ENCODE data around the gene OR2AE1. TPM values are rescaled to one million over a fixed set of nuclear protein-coding genes. Genes with fewer than 3 reads are reported as not detected.

Gene OR2AE1
- total and polyA plus RNA-seq, 7 donors = 0.05 to 0.17 TPM; not detected in 5

DNA sequence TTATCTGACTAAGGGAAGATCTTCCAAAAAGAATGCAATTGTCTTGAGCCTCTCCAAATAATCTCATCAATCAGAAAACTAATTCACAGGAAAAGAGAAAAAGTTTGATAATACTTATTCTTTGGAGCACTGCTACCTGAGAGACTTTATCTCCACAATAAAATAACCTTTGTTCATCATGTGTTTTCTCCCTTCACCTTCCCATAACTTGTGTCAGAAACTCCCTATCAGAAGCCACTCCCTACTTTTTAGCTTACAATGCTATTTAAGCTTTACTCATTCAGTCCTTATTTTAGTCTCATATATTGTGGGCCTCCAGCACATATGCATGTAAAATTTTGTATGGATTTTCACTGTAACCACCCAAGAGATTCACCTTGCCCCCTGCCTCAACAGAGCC lies 48.0 kb downstream of the OR2AE1 start:
- Histone ChIP-seq H3K9me3 (no peaks in the 10 kb centered on the region), H3K4me3 (no peak overlapping the region), H3K36me3 (ENCODE audit: insufficient read depth in 1 of 2, low read depth in 1 of 2) (no peaks in the 10 kb centered on the region), H3K27ac (no peak overlapping the region), H3K4me1 (no peaks in the 10 kb centered on the region), H3K27me3 (ENCODE audit: insufficient read depth in 3 of 3, low read length in 2 of 3) (no peaks in the 10 kb centered on the region)
- DNase-seq (no peak), ATAC-seq (no peak)
- intact Hi-C loops (cut with DNase I) = no loop called here
- TF ChIP-seq, protein P1, sequence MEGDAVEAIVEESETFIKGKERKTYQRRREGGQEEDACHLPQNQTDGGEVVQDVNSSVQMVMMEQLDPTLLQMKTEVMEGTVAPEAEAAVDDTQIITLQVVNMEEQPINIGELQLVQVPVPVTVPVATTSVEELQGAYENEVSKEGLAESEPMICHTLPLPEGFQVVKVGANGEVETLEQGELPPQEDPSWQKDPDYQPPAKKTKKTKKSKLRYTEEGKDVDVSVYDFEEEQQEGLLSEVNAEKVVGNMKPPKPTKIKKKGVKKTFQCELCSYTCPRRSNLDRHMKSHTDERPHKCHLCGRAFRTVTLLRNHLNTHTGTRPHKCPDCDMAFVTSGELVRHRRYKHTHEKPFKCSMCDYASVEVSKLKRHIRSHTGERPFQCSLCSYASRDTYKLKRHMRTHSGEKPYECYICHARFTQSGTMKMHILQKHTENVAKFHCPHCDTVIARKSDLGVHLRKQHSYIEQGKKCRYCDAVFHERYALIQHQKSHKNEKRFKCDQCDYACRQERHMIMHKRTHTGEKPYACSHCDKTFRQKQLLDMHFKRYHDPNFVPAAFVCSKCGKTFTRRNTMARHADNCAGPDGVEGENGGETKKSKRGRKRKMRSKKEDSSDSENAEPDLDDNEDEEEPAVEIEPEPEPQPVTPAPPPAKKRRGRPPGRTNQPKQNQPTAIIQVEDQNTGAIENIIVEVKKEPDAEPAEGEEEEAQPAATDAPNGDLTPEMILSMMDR (IDR thresholded peaks at IDR 0.05) = no peak

DNA sequence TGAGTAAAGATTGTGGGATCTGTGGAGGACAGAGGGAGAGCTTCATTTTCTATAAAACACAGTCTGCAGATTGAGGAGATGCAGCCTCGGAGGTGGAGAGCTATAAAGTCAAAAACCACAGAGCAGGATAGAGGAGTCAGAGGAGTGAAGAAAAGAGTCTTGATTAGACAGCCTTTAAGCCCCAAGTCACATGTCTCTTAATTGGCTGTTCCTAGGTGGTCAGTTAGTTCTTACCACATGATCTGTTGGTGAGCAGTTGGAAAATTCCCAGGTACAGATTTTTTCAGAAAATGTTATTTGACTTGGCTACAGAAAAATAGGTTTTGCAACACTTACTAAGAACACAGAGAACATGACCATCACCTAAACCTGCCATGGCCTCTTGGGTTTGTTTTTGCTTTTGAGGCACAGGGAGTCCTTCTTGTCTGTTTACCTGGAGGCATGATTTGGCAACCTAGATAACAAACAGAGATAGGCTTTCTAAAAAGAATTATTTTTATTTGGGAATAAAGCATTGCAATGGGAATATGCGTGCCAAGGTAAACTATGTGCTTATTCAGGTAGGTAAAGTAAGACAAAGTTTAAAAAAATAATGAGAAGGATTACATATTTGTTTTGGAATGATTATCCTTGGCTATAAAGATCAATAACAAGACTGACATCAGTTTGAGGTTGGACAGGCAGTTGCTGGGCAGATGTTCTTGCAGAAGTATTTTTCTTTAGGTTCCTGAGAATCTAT lies 49.6 kb downstream of the OR2AE1 start:
- Histone ChIP-seq H3K9me3 (no peaks in the 10 kb centered on the region), H3K4me1 (no peaks in the 10 kb centered on the region), H3K36me3 (ENCODE audit: insufficient read depth in 1 of 2, low read depth in 1 of 2) (no peaks in the 10 kb centered on the region), H3K4me3 (no peak overlapping the region), H3K27ac (no peak overlapping the region), H3K27me3 (ENCODE audit: insufficient read depth in 3 of 3, low read length in 2 of 3) (no peaks in the 10 kb centered on the region)
- 84 to 89% (median 87%) methylated on average over 2 of the region's 2 CpGs for WGBS, 3 donors
- ATAC-seq = no peak
- intact Hi-C loops (cut with DNase I) = no loop called here
- no peak for DNase-seq
- TF ChIP-seq, protein P1 (IDR thresholded peaks at IDR 0.05) = no peak

Other genes starting within 250 kb of the OR2AE1 start
- gene CYP3A5, start 197.0 kb downstream of the OR2AE1 start, total RNA-seq = 1 to 10 TPM in 2 of 4 donors, under 1 TPM in 2; 0.12 to 2.4 (median 0.71) TPM
- under 1 TPM; 0.13 to 0.52 (median 0.32) TPM for gene CYP3A5, start 197.0 kb downstream of the OR2AE1 start, polyA plus RNA-seq
- gene CYP3A7, start 141.8 kb downstream of the OR2AE1 start, total RNA-seq = not detected
- gene CYP3A7, start 141.8 kb downstream of the OR2AE1 start, polyA plus RNA-seq = not detected
- 1 to 10 TPM in 2 of 4 donors, under 1 TPM in 1, not detected in 1; 0.34 to 4.2 (median 3.2) TPM for gene CYP3A4, start 92.8 kb downstream of the OR2AE1 start, total RNA-seq
- under 1 TPM; 0.08 to 0.26 (median 0.10) TPM for gene CYP3A4, start 92.8 kb downstream of the OR2AE1 start, polyA plus RNA-seq
- under 1 TPM in 1 of 4 donors, not detected in 3; 0.29 TPM for gene CYP3A43, start 49.0 kb downstream of the OR2AE1 start, total RNA-seq
- under 1 TPM in 1 of 3 donors, not detected in 2; 0.08 TPM for gene CYP3A43, start 49.0 kb downstream of the OR2AE1 start, polyA plus RNA-seq
- gene TRIM4, start 42.5 kb upstream of the OR2AE1 start, total RNA-seq = 1 to 10 TPM; 4.4 to 8.9 (median 6.1) TPM
- gene TRIM4, start 42.5 kb upstream of the OR2AE1 start, polyA plus RNA-seq = 1 to 10 TPM; 2.6 to 8.8 (median 4.3) TPM
- gene GJC3, start 52.6 kb upstream of the OR2AE1 start, total RNA-seq = under 1 TPM in 1 of 4 donors, not detected in 3; 0.34 TPM
- under 1 TPM; 0.08 to 0.52 (median 0.08) TPM for gene GJC3, start 52.6 kb upstream of the OR2AE1 start, polyA plus RNA-seq
- gene AZGP1, start 99.0 kb upstream of the OR2AE1 start, total RNA-seq = under 1 TPM; 0.49 to 0.82 (median 0.59) TPM
- gene AZGP1, start 99.0 kb upstream of the OR2AE1 start, polyA plus RNA-seq = 1 to 10 TPM in 2 of 3 donors, under 1 TPM in 1; 0.73 to 2.4 (median 1.6) TPM
- gene ZKSCAN1, start 138.6 kb upstream of the OR2AE1 start, total RNA-seq = 10 to 100 TPM; 38.5 to 40.2 (median 38.9) TPM
- 10 to 100 TPM in 1 of 3 donors, 1 to 10 TPM in 2; 5.7 to 15.8 (median 8.8) TPM for gene ZKSCAN1, start 138.6 kb upstream of the OR2AE1 start, polyA plus RNA-seq
- 10 to 100 TPM in 3 of 4 donors, 1 to 10 TPM in 1; 9.9 to 20.3 (median 11.7) TPM for gene ZSCAN21, start 172.7 kb upstream of the OR2AE1 start, total RNA-seq
- 10 to 100 TPM in 2 of 3 donors, 1 to 10 TPM in 1; 6.8 to 25.6 (median 16.2) TPM for gene ZSCAN21, start 172.7 kb upstream of the OR2AE1 start, polyA plus RNA-seq
- gene ZNF3, start 204.7 kb upstream of the OR2AE1 start, total RNA-seq = 10 to 100 TPM; 14.6 to 23.8 (median 17.1) TPM
- gene ZNF3, start 204.7 kb upstream of the OR2AE1 start, polyA plus RNA-seq = 10 to 100 TPM; 11.2 to 26.4 (median 15.1) TPM
- 100 to 1,000 TPM in 3 of 4 donors, 10 to 100 TPM in 1; 82.9 to 130 (median 111) TPM for gene COPS6, start 211.9 kb upstream of the OR2AE1 start, total RNA-seq
- 100 to 1,000 TPM; 104 to 145 (median 126) TPM for gene COPS6, start 211.9 kb upstream of the OR2AE1 start, polyA plus RNA-seq
- gene MCM7, start 224.4 kb upstream of the OR2AE1 start, total RNA-seq = 10 to 100 TPM; 24.6 to 34.0 (median 30.6) TPM
- gene MCM7, start 224.4 kb upstream of the OR2AE1 start, polyA plus RNA-seq = 10 to 100 TPM; 33.3 to 40.6 (median 33.8) TPM
- gene AP4M1, start 224.6 kb upstream of the OR2AE1 start, total RNA-seq = 10 to 100 TPM in 2 of 4 donors, 1 to 10 TPM in 2; 8.8 to 12.9 (median 10.8) TPM
- gene AP4M1, start 224.6 kb upstream of the OR2AE1 start, polyA plus RNA-seq = 10 to 100 TPM; 10.9 to 19.2 (median 14.5) TPM
- 10 to 100 TPM; 26.8 to 40.5 (median 31.7) TPM for gene TAF6, start 242.3 kb upstream of the OR2AE1 start, total RNA-seq
- 10 to 100 TPM; 31.4 to 58.4 (median 34.8) TPM for gene TAF6, start 242.3 kb upstream of the OR2AE1 start, polyA plus RNA-seq
- gene CNPY4, start 242.6 kb upstream of the OR2AE1 start, total RNA-seq = 1 to 10 TPM; 2.2 to 3.9 (median 2.5) TPM
- gene CNPY4, start 242.6 kb upstream of the OR2AE1 start, polyA plus RNA-seq = 1 to 10 TPM; 2.9 to 7.0 (median 4.4) TPM
- gene MBLAC1, start 249.9 kb upstream of the OR2AE1 start, total RNA-seq = 1 to 10 TPM in 3 of 4 donors, under 1 TPM in 1; 0.91 to 2.6 (median 1.7) TPM
- 1 to 10 TPM; 1.8 to 3.8 (median 2.7) TPM for gene MBLAC1, start 249.9 kb upstream of the OR2AE1 start, polyA plus RNA-seq